ENCODE data around the gene SLC19A1.
"Not testable (repeated sequence)": the region's sequence is repeated elsewhere in the genome, so short reads cannot be mapped to it uniquely, and the experiment has no call there.

Gene SLC19A1

GRCh38 chr21:45503226-45503625 is 39.0 kb downstream of the SLC19A1 start:
- not testable (repeated sequence) for DNase-seq

DNA sequence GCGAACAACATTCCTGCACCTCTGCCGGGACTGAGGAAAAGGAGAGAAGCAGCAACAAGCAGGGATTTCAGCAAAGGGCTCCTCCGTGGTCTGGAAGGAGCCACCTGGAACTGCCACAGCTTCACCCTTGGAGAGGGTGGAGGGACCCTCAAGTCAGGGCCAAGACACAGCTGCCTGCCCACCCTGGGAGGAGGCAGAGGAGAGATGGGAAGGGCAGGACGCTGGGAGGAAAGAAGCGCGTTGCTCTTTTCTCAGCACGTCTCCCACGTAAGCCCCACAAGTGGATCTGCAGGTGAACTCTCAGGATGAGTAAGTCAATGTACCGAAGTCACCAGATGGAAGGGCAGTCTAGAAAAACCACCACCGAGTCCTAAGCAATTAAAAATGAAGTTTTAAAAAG is 39.6 kb downstream of the SLC19A1 start:
- no peak for DNase-seq

GRCh38 chr21:45502006-45502345 is 40.3 kb downstream of the SLC19A1 start:
- no peak for DNase-seq

DNA sequence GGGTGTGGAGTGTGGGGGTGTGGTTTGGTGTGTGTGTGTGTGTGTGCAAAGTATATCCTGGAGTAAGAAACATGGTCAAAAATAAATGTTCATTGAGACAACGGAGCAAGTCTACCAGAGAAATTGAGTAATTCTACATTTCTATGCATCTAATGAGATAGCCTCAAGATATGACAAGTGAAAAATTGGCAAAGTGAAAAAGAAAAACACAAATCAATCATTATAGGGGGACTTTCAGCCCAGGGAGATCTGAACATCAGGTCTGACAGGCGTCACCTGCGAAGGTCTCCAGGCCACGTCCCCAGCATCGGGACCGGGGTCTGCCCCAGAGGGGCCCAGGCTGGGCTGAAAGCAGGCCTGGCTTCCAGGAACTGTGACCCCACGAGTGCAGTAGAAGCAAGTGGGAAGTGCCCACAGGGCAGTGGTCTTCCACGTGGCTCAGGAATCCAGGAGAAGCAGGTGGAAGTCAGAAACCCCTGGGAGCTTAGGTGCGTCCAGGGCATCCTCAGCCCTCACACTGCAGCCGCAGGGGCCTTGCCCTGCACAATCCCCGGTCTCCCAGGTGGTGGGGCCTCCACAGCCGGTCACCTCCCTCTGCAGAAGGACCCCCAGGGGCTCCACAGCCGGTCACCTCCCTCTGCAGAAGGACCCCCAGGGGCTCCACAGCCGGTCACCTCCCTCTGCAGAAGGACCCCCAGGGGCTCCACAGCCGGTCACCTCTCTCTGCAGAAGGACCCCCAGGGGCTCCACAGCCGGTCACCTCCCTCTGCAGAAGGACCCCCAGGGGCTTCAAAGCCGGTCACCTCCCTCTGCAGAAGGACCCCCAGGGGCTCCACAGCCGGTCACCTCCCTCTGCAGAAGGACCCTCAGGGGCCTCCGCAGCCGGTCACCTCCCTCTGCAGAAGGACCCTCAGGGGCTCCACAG is 40.9 kb downstream of the SLC19A1 start:
- DNase-seq: not testable (repeated sequence)

DNA sequence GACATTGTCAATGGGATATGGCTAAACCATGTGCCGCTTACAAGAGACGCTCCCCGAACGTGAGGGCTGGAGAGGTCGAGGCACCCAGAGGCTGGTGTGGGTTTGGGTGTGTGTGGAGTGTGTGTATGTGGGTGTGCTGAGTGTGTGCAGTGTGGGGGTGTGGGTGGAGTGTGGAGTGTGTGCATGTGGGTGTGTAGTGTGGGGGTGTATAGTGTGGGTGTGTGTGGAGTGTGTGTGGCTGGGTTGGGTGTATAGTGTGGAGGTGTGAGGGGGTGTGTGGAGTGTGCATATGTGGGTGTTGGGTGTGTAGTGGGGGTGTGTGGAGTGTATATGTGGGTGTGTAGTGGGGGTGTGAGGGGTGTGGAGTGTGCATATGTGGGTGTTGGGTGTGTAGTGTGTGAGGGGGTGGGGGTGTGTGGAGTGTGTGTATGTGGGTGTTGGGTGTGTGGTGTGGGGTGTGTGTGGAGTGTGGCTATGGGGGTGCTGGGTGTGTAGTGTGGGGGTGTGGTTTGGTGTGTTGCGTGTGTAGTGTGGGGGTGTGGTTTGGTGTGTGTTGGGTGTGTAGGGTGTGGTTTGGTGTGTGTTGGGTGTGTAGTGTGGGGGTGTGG is 42.2 kb downstream of the SLC19A1 start:
- DNase-seq: no peak

- DNase-seq: no peak
Observed at GRCh38 chr21:45499201-45499750, 43.0 kb downstream of the SLC19A1 start.

DNA sequence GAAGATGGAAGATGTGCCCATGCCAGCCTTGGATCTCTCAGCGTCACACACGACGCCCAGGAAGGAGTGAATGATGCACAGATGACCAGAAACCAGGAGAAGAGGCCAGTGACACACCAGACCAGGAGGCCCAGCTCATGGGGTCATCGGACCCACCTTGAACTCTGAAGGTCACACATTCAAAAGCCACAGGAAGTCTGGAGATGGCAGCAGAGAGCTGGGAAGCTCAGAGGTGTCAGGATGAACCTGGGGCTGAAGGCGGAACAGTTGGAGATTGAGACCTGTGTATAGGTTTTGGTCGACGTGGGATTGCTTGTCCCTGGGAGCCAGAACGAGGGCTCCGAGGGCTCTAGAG is 43.6 kb downstream of the SLC19A1 start:
- no peak for DNase-seq

DNA sequence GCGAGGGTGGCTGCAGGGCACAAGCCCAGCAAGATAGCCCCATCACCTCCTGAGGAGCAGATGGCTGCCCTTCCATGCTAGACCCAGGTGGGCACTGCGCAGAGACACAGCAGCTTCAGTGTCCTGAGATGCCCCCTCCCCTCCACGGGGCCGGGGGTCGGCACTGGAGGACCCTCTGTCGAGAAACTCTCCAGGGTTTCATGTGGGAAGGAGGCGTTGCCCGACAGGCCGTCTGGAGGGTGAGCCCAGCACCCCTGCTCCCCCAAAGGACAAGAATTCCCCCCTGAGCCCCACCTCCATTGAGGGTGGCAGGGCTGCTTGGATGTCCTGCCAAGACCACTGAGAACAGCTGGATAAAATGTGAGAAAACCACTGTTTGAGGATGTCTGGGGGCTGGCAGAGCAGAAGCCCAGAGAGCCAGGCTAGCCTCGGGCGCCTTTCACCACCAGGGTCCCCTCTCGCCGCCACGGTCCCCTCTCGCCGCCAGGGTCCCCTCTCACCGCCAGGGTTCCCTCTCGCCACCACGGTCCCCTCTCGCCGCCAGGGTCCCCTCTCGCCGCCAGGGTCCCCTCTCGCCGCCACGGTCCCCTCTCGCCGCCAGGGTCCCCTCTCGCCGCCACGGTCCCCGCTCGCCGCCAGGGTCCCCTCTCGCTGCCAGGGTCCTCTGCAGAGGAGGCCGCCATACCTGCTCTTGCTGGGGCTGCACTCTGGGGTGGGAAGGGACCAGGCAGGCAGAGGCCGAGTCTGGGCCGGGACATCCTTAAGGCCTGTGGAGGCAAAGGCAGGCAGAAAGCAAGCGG is 44.2 kb downstream of the SLC19A1 start:
- DNase-seq: no peak

GRCh38 chr21:45496968-45497845 is 45.0 kb downstream of the SLC19A1 start:
- DNase-seq: no peak

DNA sequence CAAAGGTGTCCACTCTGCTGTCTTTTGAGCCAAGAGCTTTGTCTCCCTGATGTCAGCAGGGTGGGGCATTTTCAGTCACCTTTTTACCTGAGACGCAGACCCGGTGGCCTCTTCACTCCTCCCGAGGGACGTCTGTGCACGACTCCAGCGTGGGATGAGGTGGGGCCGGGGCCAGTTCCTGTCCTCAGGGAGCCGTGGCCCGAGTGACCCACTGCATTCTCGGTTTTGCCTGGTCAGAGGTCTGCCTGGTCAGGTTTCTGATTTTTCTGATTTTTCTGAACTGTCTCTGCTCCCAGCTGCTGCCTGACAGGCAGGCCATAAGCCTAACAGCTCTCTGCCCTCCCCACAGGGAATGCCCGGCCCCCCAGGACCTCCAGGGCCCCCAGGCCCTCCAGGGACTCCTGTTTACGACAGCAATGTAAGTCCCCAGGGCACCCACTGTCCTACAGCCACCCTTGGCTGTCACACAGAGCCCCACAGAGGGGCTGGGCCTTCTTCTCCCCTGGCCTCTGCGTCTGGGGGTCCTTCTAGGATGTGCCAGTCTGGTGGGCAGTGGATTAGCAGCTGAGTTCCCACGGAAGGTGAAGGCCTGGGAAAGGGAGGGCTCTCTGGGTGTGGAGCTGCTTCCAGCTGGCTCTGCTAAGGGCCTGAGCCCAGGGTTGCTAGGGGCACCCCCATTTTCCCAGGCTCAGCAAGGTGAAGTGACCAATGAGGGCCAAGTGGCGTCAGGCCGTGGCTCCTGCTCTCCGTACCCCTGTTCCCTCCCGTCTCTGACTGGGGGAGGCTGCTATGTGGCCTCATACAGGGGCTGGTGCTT is 45.9 kb downstream of the SLC19A1 start:
- no peak for DNase-seq

DNA sequence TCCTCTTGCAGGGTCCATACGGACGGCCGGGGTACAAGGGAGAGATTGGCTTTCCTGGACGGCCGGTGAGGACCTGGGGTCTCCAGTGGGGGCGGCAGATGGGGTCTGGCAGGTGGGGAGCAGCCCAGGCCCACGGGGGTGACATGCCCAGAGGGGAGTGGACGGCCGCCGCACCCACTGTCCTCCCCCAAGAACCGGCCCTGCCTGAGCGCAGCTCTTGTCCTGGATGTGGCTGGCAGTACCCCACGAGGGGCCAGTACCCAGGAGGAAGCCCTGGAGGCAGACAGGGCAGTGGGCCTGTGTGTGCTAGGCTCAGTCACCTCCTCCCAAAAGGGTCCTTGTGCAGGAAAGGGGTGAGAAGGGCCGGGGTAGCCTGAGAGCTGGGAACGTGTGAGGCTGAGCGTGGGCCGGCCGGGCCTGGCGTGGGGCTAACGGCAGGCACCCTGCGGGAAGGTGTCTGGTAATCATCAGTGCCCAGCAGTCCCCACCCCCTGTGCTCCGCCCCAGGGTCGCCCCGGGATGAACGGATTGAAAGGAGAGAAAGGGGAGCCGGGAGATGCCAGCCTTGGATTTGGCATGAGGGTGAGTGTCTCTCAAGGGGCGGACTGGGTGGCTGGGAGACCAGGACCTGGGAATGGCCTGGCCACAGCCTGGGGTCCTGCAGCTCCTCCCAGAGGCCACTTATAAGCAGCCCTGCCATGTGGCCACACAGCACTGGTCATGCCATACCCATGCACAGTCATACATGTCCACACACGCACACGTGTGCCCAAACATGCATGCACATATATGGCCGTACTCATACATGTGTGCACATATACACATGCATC is 47.2 kb downstream of the SLC19A1 start:
- DNase-seq: no peak

DNA sequence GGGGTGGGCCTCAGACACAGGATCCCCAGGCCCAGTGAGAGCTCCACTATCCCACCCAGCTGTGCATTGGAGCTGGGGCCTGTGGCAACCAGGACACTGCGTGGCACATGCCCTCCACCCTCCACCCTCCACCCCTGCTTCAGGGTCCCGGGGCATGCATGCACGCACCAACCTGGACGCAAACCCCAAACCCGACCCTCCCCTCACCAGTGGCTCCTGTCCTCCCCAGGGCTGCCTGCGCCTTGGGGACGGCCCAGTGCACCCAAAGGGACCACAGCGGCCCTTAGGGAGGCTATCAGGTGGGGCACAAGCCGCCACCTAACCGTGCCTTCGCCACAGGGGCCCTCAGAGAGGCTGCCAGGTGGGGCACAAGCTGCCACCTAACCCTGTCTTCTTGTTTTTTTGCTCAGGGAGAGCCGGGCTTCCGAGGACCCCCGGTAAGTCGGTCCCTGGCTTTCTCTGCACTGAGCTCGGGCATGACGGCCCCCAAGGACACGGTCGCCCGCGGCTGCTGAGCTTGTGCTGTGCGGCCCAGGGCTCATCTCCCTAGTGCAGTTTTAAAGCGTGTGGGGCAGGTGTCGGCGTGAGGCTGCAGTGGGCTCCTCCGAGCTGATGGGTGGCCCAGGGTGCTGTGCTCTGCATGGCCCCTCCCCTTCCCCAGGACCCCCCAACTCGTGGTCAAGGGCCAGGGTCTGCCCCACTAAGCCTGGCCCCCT is 47.9 kb downstream of the SLC19A1 start:
- DNase-seq: no peak

- no peak for DNase-seq
Observed at GRCh38 chr21:45493401-45494001, 48.7 kb downstream of the SLC19A1 start.

- DNase-seq: no peak
Observed at GRCh38 chr21:45492765-45493164, 49.5 kb downstream of the SLC19A1 start.

DNA sequence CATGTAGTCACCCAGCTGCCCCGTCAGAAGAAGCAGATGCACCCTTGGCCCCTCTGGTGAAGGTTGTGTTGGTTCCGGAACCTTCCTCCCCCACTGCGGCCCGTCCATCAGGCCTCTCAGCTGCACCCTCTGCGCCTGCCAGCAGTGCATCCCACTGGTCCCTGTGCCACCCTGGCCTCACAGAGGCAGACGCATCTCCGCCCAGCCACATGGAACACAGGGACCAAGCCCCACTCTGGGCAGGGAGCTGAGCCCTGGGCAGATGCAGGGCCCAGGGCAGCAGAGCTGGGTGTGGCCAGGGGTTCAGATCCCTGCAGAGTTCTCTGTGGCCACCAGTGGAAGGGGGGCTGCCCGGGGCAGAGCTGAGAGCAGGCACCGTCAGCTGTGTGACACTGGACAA is 50.6 kb downstream of the SLC19A1 start:
- DNase-seq: no peak

DNA sequence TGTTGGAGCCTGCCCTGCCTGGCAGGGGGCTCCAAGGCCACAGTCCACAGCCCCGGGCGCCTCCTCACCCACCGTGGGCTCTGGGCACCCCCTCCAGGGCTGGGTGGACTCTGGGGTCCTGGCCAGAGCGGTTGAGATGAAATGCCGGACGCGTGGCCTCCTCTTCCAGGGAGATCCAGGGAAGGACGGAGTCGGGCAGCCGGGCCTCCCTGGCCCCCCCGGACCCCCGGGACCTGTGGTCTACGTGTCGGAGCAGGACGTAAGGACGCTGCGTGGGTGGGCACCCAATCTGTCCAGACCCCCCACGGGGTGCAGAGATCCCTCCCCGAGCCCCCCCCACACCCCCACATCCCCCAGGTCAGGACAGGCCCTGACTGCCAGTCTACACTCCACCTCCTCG is 51.2 kb downstream of the SLC19A1 start:
- DNase-seq: no peak

- DNase-seq: no peak
Observed at GRCh38 chr21:45490049-45490731, 52.0 kb downstream of the SLC19A1 start.

- DNase-seq: no peak
Observed at GRCh38 chr21:45489722-45489982, 52.6 kb downstream of the SLC19A1 start.

Data from eye (tissue), 1 donor.